ENCODE measurements around the gene ARL8A. TPM values are rescaled to one million over a fixed set of nuclear protein-coding genes. Genes with fewer than 3 reads are reported as not detected.

The ARL8A gene
- total RNA-seq, 1 donor from 2014 or later: 38.5 TPM

DNA sequence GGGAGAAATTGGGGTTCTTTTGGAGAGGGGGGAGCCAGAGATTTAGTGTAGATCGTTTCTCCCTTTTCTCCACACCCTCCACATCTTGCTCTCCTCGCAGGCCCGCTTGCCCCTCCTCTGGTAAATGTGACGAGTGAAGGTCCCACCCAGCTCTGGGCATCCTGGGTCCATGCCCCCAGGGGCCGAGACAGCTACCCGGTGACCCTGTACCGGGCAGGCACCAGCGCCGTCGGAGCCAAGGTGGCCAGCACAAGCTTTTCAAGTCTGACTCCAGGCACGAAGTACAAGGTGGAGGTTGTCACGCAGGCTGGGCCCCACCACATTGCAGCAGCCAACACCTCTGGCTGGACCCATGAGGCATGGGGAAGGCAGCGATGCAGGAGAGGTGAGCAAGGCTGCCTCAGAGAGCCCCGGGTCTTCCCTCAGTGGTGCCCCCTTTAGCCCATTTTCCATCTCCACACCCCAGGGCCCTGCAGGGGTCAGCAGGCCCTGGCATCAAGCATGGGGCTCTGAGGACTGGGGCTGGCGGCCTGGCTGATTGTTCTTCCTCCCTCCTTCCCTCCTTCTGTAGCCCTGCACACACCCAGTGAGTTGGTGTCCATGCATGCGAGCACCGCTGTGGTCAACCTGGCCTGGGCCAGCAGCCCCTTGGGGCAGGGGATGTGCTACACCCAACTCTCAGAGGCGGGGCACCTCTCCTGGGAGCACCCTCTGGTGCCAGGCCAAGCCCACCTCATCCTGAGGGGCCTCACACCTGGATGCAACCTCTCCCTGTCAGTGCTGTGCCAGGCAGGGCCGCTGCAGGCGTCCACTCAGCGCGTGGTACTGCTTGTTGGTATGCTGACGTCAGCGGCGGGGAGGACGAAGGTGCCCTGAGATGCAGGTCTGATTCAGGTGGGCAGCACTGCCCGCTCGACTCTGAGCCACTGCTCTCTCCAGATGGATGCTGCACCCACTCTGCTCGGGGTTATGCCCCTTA lies 32.7 kb upstream of the ARL8A start:
- Histone ChIP-seq H3K27ac (no peak overlapping the region), H3K9me3 (no peaks in the 10 kb centered on the region), H3K4me1 (no peaks in the 10 kb centered on the region), H3K4me3 (no peak overlapping the region), H3K27me3 (no peaks in the 10 kb centered on the region), H3K36me3 (no peaks in the 10 kb centered on the region)
- no peak for DNase-seq (ENCODE audit: low spot score in 2 of 2)
- TF ChIP-seq, protein P1, sequence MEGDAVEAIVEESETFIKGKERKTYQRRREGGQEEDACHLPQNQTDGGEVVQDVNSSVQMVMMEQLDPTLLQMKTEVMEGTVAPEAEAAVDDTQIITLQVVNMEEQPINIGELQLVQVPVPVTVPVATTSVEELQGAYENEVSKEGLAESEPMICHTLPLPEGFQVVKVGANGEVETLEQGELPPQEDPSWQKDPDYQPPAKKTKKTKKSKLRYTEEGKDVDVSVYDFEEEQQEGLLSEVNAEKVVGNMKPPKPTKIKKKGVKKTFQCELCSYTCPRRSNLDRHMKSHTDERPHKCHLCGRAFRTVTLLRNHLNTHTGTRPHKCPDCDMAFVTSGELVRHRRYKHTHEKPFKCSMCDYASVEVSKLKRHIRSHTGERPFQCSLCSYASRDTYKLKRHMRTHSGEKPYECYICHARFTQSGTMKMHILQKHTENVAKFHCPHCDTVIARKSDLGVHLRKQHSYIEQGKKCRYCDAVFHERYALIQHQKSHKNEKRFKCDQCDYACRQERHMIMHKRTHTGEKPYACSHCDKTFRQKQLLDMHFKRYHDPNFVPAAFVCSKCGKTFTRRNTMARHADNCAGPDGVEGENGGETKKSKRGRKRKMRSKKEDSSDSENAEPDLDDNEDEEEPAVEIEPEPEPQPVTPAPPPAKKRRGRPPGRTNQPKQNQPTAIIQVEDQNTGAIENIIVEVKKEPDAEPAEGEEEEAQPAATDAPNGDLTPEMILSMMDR (IDR thresholded peaks at IDR 0.05): no peak
- intact Hi-C loops (cut with DNase I): no loop called here

DNA sequence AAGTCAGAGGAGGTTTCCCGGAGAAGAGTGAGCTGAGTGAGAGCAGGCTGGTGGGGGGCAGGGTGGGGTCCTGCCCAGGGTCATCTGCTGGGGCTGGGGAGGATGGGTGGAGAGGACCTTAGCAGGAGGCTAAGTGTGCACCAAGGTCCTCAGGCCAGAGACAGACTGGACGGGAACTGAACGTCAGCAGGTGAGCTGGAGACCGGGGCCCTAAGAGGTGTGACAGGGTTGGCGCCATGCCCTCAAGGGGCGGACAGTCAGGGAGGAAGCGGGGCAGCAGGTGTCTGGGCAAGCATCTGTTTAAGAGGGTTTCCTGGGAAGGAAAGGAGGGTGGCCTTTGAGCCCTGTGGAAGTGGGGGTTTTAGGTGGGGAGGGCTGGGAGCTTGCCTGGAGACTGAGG lies 29.5 kb upstream of the ARL8A start:
- no peaks in the 10 kb centered on the region for H3K4me1 ChIP-seq
- no peak overlapping the region for H3K4me3 ChIP-seq
- intact Hi-C loops (cut with DNase I): no loop called here
- TF ChIP-seq, protein P1 (IDR thresholded peaks at IDR 0.05): no peak
- DNase-seq (ENCODE audit: low spot score in 2 of 2): no peak
- H3K36me3 ChIP-seq: no peaks in the 10 kb centered on the region
- H3K27ac ChIP-seq: no peak overlapping the region
- H3K9me3 ChIP-seq: no peaks in the 10 kb centered on the region
- H3K27me3 ChIP-seq: no peaks in the 10 kb centered on the region

DNA sequence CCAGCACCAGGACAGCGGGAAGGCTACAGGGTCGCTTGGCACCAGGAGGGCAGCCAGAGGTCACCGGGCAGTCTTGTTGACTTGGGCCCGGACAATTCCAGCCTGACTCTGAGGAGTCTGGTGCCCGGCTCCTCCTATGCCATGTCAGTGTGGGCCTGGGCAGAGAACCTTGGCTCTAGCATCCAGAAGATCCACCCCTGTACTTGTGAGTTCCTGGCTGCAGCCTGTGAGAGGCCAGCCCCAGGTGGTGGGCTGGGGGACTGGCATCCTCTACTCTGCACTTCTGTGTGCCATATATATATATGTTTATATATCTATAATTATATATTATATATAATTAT lies 27.4 kb upstream of the ARL8A start:
- no peaks in the 10 kb centered on the region for H3K9me3 ChIP-seq
- intact Hi-C loops (cut with DNase I): no loop called here

DNA sequence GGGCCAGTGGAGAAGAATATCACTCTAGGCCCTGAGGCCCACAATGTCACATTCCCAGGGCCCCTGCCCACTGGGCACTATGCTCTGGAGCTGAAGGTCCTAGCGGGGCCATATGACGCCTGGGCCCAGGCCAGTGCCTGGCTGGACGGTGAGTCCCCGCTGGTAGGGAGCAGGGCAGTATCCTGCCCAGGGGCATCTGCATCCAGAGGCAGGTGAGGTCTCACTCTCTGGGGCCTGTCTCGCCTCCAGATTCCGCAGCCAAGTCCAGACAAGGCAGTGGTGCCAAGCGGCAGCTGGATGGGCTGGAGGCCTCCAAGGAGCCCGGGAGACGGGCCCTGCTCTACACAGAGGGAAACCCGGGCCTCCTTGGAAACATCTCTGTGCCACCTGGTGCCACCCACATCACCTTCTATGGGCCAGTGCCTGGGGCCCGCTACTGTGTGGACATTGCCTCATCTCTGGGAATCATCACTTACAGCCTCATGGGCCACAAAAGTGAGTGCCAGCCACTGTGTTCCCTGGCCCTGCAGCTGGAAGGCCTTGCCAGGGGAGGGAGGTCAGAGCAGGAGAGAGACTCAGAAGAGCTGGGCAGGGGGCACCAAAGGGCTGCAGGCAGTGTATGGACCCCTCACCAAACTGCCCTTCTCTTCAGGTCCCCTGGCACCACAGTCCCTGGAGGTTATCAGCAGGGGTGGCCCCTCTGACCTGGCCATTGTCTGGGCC lies 26.9 kb upstream of the ARL8A start:
- intact Hi-C loops (cut with DNase I): no loop called here
- Histone ChIP-seq H3K4me1 (no peaks in the 10 kb centered on the region), H3K4me3 (no peak overlapping the region), H3K27me3 (no peaks in the 10 kb centered on the region), H3K36me3 (no peaks in the 10 kb centered on the region), H3K27ac (no peak overlapping the region), H3K9me3 (no peaks in the 10 kb centered on the region)
- TF ChIP-seq, protein P1 (IDR thresholded peaks at IDR 0.05): no peak
- no peak for DNase-seq (ENCODE audit: low spot score in 2 of 2)

More for the DNA sequence above, 27.4 kb upstream of the ARL8A start:
- Histone ChIP-seq H3K27me3 (no peaks in the 10 kb centered on the region), H3K36me3 (no peaks in the 10 kb centered on the region), H3K27ac (no peak overlapping the region), H3K4me3 (no peak overlapping the region), H3K4me1 (no peaks in the 10 kb centered on the region)
- TF ChIP-seq, protein P1 (IDR thresholded peaks at IDR 0.05): no peak
- DNase-seq (ENCODE audit: low spot score in 2 of 2): no peak

DNA sequence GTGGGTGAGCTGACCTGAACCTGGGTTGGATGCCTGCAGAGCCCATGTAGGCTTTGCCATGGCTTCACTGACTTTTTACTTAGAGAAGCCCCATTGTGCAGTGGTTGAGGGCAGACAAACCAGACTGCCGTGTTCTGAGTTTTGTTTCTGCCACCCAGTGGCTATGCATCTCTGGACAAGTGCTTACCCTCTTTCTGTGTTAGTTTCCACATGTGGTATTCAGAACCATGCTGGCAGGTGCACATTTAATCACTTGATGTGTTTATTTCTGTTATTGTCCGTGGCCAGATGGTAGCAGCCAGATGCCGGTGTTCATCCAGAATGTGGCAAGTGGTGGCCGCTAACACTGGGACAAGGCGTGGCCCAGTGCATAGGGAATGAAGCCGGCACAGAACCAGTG lies 26.2 kb upstream of the ARL8A start:
- no peak overlapping the region for H3K27ac ChIP-seq
- intact Hi-C loops (cut with DNase I): no loop called here
- no peaks in the 10 kb centered on the region for H3K4me1 ChIP-seq
- TF ChIP-seq, protein P1 (IDR thresholded peaks at IDR 0.05): no peak
- H3K36me3 ChIP-seq: no peaks in the 10 kb centered on the region
- no peak overlapping the region for H3K4me3 ChIP-seq
- DNase-seq (ENCODE audit: low spot score in 2 of 2): no peak
- H3K27me3 ChIP-seq: no peaks in the 10 kb centered on the region
- no peaks in the 10 kb centered on the region for H3K9me3 ChIP-seq
